Measurements from ENCODE around the gene SULT2A1.
A peak's percentile ranks its signal among the peaks of the same experiment; 100 is the strongest.
"Not testable (repeated sequence)": the region's sequence is repeated elsewhere in the genome, so short reads cannot be mapped to it uniquely, and the experiment has no call there.

The SULT2A1 gene, protein sequence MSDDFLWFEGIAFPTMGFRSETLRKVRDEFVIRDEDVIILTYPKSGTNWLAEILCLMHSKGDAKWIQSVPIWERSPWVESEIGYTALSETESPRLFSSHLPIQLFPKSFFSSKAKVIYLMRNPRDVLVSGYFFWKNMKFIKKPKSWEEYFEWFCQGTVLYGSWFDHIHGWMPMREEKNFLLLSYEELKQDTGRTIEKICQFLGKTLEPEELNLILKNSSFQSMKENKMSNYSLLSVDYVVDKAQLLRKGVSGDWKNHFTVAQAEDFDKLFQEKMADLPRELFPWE

DNA sequence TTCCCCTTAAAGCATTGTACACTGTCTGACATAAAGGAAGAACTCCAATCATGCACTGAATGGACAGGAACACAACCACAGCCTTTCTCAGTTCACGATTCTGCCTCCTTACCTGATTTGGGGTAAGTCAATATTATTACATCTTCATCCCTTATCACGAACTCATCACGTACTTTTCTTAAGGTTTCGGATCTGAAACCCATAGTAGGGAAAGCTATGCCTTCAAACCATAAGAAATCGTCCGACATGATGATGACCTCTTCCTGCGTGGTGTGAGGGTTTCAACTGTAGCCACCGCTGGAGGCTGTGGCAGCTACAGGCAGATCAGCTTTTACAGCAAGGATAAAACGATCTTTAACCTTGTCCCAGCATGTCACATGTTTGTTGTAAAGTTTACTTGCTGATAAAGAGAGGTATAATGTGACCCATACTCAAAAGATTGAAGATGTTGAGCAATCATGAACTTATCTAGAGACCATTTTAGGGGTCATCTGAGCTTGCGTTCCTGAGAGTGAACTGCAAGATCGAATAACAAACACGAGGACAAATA, at the start of gene SULT2A1:
TSS of gene SULT2A1 (minus strand) at position 306 of the 550 bp plus-strand sequence. CDS start at position 248, 58 bp downstream.
- DNase-seq, result no peak

DNA sequence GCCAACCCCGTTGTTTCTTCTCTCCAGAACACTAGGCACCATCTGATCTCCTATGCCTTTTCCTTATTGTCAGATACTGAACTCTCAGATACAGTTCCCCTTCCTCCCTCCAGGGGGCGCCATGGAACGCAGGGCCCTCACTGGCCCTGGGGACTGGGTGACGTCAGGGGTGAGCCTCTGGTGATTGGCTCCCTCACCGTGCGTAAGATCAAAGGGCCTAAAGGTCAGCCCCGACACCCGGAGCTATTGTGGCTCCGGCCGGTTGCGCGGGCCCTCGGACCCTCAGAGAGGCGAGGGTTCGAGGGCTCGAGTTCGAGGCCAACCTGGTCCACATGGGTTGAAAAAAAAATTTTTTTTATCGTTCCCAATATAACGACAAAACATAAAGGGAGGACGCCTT, 42.5 kb upstream of the SULT2A1 start:
- DNase-seq, result not testable (repeated sequence)

DNA sequence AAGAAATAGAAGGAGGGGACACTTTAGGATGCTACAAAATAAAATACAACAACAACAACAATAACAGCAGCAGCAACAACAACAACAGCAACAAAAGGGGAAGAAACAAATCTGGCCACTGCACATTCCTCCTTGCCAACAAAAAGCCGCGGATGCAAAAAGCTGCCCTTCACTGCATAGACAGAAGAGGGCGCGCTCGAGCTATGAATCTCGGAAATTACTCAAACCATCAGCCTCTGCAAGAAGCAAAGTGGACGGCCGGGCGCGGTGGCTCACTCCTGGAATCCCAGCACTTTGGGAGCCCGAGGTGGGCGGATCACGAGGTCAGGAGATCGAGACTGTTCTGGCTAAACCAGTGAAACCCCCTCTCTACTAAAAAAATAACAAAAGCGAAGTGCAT, 34.0 kb upstream of the SULT2A1 start:
- not testable (repeated sequence) for DNase-seq

DNA sequence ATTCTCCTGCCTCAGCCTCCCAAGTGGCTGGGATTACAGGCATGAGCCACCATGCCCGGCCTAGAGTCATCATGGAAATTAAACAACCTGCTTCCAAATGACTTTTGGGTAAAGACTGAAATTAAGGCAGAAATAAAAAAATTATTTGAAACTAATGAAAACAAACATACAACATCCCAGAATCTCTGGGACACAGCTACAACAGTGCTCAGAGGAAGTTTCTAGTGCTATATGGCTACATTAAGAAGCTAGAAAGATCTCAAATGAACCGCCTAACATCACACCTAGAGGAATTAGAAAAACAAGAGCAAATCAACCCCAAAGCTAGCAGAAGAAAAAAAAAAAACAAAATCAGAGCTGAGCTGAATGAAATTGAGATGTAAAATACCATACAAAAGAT, 24.1 kb upstream of the SULT2A1 start:
- DNase-seq, result not testable (repeated sequence)

DNA sequence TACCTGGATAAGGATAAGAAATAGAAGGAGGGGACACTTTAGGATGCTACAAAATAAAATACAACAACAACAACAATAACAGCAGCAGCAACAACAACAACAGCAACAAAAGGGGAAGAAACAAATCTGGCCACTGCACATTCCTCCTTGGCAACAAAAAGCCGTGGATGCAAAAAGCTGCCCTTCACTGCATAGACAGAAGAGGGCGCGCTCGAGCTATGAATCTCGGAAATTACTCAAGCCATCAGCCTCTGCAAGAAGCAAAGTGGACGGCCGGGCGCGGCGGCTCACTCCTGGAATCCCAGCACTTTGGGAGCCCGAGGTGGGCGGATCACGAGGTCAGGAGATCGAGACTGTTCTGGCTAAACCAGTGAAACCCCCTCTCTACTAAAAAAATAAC, 23.2 kb upstream of the SULT2A1 start:
- not testable (repeated sequence) for DNase-seq

DNA sequence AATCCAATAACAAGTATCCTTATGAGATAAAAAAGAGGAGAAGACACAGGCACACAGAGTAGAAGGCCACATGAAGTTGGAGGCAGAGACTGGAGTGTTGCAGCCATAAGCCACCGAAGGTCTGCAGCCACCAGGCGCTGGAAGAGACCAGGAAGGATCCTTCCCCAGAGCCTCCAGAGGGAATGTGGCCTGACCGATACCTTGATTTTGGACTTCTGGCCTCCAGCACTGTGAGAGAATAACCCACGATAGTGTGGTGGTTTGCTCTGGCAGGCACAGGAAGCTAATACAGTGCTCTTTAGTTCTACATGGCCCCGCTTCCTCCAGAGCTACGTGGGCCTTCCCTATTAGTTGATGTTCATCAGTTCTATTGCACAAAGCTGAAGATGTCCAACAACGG, 15.3 kb upstream of the SULT2A1 start:
- DNase-seq, result no peak

- no peak for DNase-seq
Observed at GRCh38 chr19:47899335-47899734, 13.2 kb upstream of the SULT2A1 start.

DNA sequence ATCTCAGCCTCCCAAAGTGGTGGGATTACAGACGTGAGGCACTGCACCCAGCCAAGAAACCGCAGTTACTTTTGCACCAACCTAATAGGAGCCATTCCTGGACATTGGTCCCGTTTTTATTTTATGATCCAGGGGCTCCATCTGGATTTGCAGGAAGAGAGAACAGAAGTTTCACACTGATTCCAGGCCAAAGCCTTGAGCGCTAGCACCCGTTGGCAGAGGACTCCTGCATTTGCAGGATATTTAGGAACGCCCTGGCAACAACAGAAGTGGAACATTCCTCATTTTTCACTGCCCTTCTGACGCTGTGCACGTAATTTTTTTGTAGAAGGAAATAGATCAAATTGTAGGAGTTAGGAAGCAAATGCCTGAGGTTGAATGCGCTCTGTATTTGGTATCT, 11.7 kb upstream of the SULT2A1 start:
- DNase-seq, result no peak

DNA sequence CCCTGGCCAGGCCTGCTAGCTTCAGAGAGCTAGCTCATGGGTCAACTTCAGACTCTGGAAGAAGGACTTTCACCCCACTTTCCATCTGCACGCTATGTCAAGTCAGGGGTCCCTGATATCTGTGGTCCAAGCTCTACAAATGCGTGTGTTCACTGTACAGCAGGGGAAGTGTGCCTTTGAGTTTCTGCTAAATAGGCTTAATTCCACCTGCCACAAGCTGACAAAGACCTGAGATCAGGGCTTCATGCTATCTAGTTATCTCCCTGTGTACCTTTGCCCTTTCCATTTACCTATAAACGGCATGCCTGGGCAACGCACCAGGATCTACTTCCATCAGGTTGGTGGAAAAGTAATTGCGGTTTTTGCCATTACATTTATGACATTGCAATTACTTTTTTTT, 10.7 kb upstream of the SULT2A1 start:
- DNase-seq, result no peak

GRCh38 chr19:47896019-47896418, 9.9 kb upstream of the SULT2A1 start:
- no peak for DNase-seq

DNA sequence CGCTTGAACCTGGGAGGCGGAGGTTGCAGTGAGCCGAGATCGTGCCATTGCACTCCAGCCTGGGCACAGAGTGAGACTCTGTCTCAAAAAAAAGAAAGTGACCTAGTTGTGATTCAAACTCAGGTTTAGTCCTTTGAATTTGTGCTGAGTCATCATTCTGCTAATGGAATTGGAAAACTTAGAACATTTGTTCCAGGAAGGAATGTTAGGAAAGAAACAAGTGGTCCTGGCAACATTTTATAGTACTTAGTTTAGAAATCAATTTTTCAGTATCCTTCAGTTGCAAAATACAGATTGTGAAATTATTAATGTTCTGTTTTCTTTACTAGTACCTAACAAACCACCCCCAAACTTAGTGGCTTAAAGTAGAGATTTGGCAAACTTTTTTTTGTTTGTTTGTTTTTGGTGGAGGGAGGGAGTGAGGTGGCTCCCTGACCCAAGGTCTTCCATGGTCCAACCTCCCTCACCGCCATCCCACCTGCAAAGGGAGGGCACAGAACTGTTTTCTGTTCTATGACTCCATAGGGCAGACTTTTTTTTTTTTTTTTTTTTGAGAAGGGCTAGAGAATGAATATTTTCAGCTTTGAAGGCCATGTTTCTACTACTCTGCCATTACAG, 9.2 kb upstream of the SULT2A1 start:
- DNase-seq, result no peak

- DNase-seq, result no peak
Observed at GRCh38 chr19:47891923-47892666, 6.0 kb upstream of the SULT2A1 start.

GRCh38 chr19:47891622-47891922, 5.5 kb upstream of the SULT2A1 start:
- no peak for DNase-seq

DNA sequence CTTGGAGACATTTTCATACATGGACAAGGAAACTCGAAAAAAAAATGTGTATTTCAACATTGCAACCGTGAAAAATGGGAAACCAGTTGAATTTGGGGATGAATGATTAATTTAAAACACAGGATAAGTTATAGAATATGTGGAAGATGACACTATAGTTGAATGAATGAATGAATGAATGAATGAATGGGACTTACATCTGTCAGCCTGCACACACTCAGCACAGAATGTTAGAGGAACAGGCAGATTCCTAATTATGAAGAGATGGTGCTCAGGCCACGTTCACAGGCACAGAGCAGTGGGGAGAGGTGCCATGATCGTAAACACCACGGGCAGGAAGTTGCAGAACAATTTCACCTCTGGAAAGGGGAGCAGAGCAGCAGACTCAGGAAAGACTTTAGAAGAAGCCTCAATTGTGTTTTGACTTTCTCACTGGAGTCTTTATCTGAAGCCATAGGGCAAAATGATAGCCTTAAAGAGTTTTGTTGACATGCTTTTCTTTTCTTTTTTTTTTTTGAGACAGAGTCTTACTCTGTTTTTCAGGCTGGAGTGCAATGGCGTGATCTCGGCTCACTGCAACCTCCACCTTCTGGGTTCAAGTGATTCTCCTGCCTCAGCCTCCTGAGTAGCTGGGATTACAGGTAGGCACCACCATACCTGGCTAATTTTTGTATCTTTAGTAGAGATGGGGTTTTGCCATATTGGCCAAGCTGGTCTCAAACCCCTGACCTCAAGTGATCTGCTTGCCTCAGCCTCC, 4.9 kb upstream of the SULT2A1 start:
- no peak for DNase-seq

- DNase-seq, result no peak
Observed at GRCh38 chr19:47885067-47885463, 1.1 kb downstream of the SULT2A1 start.

- DNase-seq, result no peak
Observed at GRCh38 chr19:47882890-47883289, 3.2 kb downstream of the SULT2A1 start.

DNA sequence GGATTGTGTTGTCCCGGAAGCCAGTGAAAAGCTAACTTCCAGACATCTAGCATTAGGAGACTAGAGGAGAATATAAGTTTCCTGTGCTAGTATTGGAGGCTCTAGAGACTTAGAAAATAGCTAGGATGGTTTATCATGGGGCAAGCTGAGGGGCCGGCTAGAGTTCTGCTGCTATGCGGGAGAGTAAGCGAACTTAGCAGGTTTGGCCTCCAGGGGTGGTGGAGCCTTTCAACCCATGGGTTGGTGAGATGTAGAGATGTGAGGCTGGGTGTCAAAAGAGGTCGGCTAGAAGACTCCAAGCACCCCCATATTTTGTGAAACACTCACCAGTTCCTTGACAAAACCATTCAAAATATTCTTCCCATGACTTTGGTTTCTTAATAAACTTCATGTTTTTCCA, 4.4 kb downstream of the SULT2A1 start:
- DNase-seq, result no peak

DNA sequence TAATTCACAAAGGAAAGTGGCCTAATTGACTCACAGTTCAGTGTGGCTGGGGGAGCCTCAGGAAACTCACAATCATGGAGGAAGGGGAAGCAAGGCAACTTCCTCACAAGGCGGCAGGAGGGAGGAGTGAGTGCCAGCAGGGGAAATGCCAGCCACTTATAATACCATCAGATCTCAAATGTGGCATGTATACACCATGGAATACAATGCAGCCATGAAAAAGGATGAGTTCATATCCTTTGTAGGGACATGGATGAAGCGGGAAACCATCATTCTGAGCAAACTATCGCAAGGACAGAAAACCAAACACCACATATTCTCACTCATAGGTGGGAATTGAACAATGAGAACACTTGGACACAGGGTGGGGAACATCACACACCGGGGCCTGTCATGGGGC, 6.7 kb downstream of the SULT2A1 start:
- not testable (repeated sequence) for DNase-seq

DNA sequence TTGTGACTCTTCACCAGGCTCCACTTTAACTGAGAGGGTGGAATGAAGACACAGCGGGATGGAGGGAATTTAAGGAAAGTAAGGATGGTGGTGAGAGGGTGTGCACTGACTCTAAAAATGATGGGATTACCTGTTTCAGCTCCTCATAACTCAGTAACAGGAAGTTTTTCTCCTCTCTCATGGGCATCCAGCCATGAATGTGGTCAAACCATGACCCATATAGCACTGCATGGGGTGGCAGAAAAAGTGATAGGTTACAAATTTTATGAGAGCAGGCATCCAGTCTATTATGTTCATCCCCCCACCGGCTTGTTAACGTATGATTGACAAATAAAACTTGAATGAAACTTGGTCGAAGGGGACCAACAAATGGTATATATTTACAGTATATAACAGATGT, 7.2 kb downstream of the SULT2A1 start:
- no peak for DNase-seq

DNA sequence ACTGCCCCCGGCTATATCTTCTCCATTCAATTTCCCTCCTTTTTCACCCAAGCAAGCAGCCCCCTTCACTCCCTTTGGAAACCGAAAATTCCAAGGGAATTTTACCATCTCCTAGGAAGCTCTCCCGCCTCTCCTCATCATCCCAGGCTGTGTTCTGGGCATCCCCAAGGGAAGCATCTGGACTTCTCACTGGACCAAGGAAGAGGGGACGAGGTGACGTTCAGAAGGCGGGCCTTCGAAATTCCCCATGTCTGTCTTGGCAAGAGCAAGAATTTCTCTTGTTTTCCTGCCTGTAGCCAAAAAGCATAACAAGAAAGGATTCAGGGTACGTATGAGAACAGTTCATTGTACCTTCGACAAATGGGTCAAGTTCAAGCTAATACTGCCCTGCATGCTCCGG, 20.9 kb downstream of the SULT2A1 start:
- DNase-seq, result no peak

GRCh38 chr19:47863514-47863936, 22.6 kb downstream of the SULT2A1 start:
- DNase-seq, result peak; percentile 84

DNA sequence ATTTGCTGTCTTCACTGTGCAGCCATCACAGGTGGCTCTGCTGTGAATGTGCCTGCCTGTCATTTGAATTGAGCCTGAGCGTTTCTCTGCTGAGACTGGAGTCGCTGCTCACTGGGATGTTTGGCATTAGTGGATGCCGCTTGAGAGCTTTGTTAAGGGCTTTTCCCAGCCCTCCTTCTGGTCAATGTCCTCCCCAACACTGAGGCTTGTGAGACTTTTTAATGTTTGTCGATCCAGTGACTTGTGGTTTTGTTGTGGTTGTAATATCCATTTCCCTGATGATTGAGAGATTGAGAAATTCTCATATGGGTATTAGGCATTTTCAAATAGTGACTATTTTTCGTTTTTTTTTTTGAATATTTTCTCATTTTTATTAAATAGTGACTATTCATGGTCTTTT, 24.5 kb downstream of the SULT2A1 start:
- DNase-seq, result no peak

DNA sequence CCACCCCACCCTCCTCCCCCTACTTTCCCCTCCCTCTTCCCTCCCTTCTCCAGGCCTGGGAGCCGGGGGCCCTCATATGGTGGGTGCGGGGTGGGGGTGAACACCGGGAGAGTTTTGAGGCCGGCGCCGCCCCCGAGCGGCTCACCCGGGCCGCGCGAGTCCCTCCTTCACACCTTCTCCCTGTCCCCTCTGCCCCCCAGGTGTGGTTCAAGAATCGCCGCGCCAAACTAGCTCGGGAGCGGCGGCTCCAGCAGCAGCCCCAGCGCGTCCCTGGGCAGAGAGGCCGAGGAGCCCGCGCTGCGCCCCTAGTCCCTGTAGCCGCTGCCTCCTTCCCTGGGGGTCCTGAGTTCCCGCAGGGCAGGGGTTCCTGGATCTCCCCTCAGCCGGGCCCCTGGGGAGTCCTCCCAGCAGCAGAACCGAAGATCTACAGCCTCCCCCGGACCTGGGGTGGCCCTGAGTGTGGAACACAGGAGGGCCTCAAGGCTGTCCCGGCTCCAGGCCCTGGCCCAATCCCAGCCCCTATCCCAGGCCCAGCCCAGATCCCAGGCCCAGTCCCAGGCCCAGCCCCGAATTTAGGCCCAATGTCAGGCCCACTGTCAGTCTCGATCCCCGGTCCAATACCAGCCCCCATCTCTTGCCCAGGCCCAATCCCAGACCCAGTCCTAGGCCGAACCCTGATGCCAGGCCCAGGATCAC, 25.4 kb downstream of the SULT2A1 start:
- no peak for DNase-seq

Data from suppressor macrophage treated with lipopolysaccharide for 4 hours (primary cell).